Right forelimb (tissue), 1 donor: ENCODE data around the gene ELMO3.
A peak's percentile ranks its signal among the peaks of the same experiment; 100 is the strongest.

ENCODE experiments used
- DNase-seq: peaks from one replicate; pipeline ENCODE4 v3.0.0-alpha.2; 2018

ELMO3 gene

DNA sequence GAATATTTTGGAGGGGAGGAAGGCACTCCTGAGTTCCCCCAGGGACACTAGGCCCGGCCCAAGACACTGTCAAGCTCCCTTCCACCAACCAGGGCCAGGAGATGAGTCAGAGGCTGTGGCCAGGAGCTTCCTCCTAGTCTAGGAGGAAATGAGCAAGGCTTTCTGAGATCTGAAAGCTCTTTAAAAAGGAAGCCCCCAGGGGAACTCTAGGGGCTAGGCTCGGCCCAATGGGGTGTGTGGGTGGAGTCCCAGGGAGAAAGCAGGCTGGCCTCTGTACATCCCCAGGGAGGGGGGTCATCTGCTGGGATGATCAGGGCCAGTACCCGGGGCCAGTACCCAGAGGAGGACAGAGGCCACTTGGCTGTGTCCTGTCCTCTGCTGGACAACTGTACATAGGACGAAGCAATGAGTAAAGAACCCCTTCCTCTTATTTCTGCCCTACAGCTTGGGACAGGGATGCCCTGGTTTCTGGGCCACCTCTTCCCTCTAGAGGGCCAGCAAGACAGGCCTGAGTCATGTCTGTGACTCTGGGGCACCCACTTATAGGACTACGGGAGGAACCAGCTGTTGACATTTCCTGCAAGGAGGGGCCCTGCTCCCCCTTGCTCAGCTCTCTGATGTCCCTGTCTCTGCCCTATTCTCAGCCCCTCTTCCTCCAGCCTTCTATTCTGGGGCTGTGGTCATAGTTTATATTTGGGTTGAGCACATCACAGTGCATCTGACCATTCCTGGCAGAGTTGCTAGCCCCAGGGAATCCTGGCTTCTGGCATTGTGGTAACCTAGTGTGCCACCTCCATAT, 45.7 kb downstream of the ELMO3 start:
- DNase-seq = no peak

DNA sequence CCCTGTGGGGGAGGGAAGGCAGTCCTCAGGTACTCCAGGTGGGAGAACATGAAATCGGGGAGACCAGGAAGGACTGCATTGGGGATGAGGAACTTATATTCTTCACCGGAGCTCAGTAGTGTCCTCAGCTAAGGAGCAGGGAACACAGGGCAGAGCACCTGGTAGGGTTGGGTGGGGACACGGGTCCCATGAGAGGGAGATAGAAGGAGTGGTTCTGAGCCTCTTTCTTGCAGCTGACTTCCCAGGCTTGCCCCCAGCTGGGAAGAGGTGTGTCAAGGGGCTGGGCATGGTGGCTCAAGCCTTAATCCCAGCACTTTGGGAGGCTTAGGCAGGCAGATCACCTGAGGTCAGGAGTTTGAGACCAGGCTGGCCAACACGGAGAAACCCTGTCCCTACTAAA, 46.3 kb downstream of the ELMO3 start:
- no peak for DNase-seq

DNA sequence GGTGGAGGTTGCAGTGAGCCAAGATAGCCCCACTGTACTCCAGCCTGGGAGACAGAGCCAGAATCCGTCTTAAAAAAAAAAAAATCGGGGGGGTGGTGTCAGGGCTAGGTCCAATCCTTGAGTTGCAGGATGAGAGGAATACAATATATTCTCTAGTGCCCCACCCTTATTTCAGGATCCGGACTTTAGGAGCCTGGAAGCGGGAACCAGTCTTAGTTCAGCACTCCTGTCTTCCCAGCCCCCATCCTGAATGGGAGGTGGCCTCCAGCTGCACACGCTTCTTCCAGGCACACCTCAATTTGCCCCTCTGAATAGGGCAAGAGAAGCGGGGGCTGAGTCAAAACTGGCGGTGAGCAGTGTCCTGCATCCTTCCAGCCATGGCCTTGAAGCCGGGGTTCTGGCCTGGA, 46.7 kb downstream of the ELMO3 start:
- no peak for DNase-seq

DNA sequence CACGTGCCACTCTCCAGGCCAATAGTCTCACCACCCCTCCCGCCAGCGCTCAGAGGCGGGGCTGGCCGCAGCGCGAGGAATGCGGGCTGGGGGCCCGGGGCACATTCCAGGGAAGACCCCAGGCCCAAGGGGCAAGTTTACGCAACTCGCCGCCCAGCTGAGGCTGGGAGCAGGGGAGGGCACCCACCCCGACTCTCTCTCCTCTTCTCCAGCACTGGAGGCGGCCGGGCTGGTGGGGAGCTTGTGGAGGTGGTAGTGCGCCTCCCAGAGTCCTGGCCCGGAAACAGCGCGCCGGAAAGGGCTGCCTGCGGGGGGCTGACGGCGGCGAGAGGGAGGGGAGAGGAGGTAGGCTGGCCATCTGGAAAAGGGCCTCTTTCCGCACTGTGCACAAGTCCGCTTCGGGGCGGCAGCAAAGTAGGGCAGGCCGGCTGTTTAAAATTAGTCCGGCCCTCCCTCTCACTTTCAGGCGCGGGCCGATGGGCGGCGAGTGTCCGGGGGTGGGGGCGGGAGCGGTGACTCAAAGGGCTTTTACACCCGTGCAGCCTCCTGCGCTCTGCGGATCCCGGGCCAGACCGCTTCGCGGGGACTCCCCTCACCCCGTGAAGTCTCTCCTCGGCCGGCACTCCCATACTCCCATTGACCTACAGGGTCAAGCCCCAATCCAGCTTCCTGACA, 47.3 kb downstream of the ELMO3 start:
- DNase-seq = peak; percentile 84

DNA sequence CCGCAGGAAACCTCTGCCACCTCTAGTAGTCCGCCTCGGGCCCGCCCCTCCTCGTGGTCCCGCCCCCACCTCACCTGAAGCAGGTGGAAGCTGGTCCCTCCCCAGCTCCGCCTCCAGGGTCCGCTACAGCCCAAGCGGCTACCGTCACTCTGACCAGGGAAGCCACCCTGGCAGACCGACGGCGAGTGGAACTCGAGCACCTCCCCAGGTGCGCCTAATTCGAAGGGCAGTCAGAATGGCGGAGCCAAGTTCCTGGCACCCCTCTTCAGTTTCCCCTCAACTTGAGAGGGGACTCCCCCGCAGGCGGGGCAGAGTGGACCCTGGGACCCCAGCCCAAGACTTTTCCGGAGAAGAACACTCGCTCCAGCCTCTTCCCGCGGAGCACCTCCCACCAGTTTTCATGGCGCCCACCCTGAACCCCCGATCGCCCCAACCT, 47.8 kb downstream of the ELMO3 start:
- peak; percentile 70 for DNase-seq

DNA sequence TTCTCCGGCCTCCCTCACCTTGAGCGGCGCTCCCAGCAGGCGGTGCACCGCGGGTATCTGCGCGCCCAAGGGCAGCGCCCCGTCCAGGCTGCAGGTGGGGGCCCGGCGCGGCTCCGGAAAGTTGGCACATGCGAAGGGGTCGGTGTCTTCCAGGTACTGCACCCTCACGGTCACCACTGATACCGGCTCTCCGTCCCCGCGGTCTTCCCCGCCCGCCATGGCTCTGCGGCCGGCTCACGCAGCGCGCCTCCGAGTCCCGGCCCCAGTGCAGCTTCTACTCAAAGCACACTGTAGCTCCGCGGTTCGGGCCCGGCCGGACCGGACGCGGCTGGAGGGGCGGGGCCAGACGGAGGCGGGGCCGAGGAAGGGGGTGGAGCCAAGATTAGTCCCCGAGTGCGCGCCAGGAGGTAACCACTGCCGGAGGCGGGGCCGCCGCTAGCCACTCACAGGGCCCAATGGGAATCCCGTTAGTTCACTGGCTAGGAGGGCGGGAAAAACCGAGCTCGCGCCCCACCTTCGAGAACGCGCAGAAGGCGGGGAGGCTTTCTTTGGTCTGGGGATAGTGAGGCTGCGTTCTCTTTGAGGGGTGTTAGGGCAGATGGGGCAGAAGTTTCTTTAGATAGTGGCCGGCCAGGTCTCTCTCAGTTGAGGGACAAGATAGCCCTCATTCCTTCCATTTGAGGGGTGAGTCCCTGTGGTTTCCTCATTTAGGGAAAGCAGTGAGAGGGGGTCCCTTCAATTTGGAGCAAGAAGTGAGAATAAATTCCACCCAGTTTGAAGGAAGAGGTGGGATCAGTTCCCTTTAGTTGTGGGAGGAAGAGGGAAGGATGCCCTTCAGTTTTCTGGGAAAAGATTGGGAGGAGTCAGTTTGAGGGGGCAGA, 48.5 kb downstream of the ELMO3 start, which contains the start of gene FHOD1:
Gene FHOD1, minus strand, starts transcription at position 290 of the 881 bp plus-strand sequence. Its CDS starts 71 bp downstream, at position 219.
- peak; percentile 97 for DNase-seq

DNA sequence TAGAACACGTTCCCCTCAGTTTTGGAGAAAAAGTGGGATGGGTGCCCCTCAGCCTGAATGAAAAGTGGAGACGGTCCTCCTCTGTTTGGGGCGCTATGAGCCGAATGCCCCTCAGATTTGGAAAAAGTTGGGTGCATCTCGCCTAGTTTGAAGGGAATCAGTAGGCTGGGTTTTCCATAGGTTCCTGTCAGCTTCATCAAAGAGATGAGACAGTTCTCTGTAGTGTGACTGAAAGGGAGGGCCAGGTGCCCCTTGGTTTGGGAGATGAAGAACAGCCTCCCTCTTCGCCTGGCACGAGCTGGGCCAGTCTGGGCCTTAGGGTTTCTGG, 49.1 kb downstream of the ELMO3 start:
- no peak for DNase-seq

DNA sequence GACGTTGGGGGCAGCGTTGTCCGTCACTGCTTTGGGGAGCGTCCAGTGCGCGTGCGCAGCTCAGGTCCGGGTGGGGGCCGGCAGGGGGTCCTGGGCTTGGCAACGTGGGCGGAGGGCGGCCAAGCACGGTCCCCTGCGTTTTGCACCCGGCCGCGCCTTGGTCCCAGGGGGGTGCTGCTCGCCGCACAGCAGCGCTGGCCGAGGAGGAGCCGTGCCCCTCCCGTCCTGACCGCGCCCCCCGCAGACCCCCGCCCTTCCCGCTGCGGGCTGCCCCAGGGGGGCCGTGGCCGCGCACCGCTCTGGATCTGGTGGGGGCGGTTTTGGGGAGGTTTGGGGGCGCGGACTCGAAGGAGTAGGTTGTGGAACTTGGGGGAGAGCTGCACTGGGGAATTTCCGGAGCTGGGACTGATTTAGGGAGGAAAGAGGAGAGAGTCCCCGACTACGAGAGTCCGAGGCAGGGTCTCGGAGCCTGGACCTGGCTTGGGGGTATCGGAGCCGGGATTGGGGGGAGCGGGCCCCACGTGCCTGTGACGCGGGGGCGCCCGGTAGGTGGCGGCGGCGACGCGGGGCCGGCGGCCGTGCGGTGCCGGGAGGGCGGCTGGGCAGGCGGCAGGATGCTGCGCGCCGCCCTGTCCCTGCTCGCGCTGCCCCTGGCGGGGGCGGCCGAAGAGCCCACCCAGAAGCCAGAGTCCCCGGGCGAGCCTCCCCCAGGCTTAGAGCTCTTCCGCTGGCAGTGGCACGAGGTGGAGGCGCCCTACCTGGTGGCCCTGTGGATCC, 49.7 kb downstream of the ELMO3 start, which contains the start of gene SLC9A5:
Gene SLC9A5, plus strand, starts transcription at position 579 of the 777 bp plus-strand sequence. Its CDS starts 36 bp downstream, at position 615.
- DNase-seq = no peak

DNA sequence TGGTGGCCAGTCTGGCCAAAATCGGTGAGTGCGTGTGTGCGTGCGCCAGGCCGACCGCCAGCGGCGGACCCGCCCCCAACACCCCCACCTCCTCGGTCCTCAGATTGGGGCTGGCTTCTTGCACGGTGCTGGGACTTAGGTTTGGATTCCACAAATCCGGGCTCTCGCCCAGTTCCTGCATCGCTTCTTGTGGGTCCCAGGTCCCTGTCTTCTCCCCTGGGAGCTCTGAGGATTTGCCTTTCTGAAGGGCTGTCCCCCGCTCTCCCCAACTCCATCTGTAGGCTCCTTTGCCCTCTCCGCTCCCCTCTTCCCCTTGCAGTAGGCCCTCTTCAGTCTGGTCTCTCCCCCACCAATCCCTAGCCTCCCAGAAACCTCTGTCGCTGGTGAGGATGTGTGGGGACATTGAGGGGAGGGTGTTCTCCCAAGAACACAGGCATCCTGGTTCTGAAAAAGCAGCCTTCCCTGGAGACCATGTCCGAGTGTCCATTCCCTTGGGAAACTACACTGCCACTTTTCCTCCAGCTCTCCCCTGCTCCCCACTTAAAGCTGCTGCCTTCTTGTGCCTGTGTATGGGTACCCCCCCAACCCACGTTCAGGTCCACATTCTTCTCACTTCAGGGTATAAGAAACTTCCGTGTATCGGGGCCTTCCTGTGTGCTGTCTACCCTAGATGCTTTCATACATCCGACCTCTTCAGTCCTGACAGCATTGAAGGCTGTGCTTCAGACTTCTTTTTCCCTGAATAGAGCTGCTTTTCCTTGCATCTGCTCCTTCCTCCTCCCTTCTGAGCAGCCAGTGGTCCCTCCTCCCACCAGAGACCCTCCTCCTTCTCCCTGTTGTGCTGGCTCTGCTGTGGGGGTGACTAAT, 50.5 kb downstream of the ELMO3 start:
- DNase-seq = no peak

DNA sequence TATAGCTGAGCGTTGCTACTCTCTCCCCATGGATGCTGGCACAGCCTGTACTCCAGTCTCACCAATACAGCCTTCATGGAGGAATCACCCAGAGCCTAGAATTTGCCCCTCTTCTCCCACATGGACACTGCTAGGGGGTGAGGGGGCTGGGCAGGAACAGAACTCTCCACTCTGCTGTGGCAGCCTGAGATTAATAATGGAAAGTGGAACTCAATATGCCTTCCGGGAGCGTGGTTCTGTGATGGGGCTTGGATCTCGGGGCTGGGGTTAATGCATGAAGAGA, 51.1 kb downstream of the ELMO3 start:
- no peak for DNase-seq

DNA sequence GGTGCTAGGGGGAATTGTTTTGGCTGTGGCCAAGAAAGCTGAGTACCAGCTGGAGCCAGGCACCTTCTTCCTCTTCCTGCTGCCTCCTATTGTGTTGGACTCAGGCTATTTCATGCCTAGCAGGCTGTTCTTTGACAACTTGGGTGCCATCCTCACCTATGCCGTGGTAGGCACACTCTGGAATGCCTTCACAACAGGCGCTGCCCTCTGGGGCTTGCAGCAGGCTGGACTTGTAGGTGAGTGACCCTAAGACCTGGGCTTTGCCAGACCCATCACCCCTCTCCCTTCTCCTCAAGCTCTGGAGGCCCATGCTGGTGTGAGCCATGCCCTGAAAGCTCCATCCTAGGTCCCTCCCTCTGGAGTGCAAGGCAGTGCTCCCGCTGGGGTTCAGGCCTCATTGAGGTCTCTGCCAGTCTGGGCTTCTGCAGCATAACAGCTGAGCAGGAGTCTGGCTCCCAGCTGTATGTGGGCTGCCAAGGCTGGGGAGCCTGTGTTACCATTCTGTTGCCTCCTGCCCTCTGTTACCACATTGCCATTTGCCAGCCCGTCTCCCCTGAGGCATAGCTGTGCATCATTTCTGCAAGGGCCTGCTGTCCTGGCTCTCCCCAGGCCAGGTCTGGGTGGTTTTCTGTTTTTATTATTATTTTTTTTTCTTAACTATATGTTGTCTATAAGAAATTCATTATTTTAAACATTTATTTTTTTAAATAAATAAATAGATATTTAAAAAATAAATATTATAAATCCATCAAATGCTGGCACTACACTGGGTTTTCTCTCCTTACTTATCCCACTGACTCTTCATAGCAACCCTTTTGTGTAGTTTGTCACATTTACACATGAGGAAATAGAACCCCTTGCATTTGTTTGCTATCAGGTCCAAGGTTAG, 53.9 kb downstream of the ELMO3 start:
- no peak for DNase-seq
